ENCODE results near the gene DCAF7.

The DCAF7 gene

DNA sequence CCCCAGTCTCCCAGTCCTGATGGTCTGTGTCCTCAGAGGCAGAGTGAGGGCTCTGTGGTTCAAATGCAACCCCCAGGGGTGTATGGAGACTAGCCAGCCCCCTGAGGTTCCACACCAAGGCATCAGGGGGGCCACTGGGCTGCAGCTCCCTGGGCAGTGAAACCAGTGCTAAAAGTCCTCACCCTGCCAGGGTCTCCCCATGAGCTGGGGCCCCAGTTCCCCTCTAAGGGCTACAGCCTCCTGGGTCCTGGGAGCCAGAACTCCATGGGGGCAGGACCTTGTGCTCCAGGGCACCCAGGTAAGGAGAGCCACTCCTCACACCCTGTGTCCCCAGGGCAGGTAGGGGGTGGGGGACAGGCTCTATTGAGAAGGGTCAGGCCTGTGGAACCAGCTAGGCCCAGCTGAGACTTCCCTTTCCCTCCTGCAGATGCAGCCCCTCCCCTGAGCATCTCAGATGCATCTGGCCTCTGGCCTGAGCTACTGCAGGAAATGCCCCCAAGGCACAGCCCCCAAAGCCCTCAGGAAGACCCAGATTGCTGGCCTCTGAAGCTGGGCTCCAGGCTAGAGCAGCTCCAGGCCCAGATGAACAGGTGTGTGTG lies 6.4 kb upstream of the DCAF7 start:
- DNase-seq (ENCODE audit: extremely low read depth in 1 of 2, low read depth in 1 of 2) = no peak

DNA sequence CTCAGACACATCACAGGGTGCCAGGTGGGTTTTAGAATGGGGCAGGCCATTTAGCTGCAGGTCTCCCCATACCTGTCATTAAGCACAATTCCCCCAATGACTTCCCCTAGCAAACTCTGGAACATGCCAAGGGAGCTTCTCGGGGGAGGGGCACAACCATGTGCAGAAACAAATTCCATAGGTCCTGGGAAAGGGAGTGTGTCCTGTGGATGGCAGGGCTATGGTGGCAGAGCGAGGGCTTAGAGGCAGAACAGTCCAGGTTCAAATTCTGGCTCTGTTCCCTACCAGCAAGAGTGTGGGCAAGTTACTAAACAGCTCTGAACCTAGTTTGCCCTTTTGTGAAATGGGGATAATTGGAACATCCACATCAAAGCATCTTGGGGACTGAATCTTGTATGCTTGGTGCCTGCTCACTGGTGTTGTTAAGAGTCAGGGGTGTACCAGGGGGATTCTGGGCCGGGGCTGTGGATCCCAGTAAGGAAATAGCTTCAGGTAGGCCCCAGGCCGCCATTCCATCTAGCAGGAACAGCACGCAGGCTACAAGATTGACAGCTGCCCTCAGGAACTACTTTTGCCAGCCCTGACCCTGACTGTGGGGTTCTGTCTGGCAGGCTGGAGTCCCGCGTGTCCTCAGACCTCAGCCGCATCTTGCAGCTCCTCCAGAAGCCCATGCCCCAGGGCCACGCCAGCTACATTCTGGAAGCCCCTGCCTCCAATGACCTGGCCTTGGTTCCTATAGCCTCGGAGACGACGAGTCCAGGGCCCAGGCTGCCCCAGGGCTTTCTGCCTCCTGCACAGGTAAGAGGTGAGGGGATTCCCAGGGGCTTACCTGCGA lies 5.6 kb upstream of the DCAF7 start:
- DNase-seq (ENCODE audit: extremely low read depth in 1 of 2, low read depth in 1 of 2) = no peak

DNA sequence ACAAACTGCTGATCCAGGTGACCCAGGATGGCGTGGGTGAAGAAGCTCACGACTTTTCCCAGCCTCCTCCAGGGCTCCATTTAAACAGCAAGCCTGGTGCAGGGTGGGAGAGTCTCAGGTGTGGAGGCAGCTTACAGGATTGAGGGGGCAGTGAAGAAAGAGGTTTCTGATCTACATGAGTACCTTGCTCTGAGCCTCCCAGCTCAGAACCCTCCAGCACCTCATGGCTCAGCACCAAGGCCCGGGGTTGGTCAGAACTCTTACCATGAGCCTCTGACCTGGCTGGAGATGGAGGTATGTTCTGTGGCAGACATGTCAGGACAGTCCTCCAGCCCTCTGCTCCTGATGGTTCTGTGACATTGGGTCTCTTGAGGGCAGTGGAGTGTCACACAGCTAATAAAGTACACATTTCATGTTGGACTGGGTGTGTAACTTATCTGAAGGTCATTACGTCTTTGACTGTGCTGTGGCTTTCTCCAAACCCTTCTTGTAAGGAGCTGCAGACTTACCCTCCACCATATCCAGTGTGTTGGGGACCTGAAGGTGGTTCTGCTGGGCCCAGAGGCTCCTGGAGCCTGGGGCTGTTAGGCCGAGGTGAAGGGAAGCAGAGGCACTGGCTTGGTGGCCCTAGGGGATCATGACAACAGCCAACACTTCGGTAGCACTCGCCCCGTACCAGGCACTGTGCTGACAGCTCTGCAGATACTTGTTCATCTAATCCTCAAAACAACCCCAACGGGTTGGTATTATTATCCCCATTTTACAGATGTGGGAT lies 3.8 kb upstream of the DCAF7 start:
- no peak for DNase-seq (ENCODE audit: extremely low read depth in 1 of 2, low read depth in 1 of 2)

DNA sequence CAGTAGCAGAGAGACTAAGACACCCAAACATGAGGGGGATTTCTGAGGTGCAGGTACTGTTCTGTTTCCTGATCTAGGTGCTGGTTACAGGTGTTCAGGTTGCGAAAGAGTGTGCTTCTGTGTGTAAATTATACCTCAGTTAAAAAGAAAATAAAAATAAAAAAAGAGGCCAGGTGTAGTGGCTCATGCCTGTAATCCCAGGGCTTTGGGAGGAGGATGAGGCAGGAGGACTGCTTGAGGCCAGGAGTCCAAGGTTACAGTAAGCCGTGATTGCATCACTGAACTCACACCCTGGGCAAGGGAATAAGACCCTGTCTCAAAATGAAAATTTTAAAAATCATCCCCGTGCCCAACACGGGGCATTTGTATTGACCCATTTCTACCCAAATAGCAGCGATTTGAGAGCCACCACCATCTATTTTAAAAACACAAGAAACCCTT lies 3.2 kb upstream of the DCAF7 start:
- DNase-seq (ENCODE audit: extremely low read depth in 1 of 2, low read depth in 1 of 2) = no peak

DNA sequence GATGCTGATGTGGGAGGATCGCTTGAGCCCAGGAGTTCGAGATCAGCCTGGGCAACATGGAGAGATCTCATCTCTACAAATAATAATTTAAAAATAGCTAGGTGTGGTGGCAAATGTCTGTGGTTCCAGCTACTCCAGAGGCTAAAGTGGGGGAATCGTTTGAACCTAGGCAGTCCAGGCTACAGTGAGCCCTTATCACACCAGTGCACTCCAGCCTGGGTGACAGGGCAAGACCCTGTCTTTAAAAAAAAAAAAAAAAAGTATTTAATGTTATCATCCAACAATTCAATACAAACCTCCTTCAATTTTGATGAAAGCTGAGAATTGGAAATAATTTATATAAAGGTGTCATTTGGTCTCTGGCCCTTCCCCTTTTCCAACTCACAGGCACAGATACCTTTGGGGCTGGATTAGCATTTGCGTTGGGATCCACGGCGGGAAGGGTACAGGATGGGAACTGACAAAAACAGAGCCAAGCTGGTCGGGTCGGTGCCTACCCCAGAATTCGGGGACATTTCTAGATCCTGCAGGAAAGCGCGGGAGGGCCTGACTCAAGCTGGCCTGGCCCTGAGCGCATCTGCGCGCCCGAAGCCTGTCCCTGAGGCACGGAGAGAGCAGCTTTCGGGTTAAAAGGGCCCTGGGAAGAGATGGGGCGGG lies 860 bp upstream of the DCAF7 start:
- no peak for DNase-seq (ENCODE audit: extremely low read depth in 1 of 2, low read depth in 1 of 2)

DNA sequence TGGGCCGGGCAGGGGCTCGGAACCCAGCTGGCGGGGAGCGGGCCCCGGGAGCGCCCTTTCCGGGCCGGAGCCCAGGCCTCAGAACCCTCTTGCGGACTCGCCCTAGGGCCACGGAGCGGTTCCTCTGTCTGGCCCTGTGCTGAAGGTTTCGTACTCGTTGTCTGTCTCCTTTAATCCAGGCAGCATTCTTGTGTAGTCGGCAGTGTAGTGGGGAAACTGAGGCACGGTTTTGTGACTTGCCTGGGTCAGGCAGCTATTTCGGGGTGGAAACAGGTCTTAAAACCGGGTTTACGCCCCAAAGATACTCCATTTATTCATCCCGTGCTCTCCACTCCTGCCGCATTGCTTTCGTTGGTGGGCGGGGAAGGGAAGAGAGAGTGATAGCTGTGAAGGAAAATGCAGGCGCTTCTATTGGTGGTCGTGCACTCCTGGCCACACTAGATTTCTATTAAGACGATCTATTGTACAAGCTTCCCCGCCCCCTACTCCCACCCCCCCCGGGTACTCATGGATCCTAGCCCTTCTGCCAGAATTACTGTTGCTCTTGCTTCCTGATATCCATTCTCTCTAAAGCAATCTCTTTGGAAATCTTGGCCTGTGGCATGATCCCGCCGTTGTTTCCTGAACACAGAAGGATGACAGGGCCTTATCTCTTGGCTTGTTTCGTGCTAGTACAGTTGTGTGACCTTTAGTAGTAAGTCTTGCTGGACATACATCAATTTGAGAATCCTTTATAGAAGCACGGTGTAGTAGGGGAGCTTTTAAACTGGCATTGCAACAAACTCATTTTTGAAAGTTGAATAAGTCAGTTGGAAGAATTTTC lies 751 bp downstream of the DCAF7 start:
- peak in 1 of 2 donors; percentile 20 for DNase-seq (ENCODE audit: extremely low read depth in 1 of 2, low read depth in 1 of 2)

DNA sequence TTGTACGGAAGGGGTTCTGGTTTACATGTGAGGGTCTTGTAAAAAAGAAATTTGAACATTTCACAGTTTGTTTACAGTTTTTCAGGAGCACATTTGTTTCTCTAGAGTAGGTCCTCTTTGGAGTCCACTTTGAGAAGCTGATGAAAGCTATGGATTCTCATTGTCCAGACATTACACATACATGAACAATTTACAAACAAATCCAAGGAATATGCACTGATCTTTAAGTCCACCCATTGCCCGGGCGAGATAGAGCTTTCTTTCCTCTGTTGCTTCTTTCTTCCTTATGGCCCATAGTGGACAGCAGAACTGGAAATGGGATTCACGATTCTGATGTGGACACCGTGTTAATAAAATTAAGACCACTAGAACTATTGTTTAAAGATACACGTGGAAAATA lies 1.9 kb downstream of the DCAF7 start:
- no peak for DNase-seq (ENCODE audit: extremely low read depth in 1 of 2, low read depth in 1 of 2)

DNA sequence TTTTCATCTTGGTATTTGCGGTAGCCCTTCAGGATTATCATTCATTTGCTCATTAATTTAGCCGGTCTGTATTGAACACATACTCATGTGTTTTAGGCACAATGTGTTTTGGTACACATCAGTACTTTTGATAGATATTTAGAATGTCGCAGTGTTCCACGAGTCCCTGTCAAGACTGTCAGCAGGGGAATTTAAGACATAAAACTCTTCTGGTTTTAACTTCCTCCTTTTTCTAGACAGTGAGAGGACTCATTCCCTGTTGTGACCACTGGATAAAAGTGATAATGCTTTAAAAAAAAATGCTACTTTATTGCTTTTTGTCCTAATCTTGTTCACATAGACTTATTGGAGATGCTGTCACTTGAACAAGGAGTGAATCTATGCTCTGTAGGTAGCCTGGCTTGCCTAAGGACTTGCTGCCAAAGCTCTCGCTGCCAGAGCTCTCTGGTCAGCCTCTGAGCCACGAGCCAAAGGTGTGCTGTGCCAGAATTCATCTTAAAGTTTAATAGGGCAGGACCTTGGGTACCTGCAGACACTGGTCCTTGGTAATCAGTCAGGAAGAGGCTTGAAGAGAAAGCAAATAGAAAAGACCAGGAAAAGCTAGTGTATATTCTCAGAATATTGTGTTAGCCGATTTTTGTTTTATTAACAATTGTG lies 5.4 kb downstream of the DCAF7 start:
- no peak for DNase-seq (ENCODE audit: extremely low read depth in 1 of 2, low read depth in 1 of 2)

DNA sequence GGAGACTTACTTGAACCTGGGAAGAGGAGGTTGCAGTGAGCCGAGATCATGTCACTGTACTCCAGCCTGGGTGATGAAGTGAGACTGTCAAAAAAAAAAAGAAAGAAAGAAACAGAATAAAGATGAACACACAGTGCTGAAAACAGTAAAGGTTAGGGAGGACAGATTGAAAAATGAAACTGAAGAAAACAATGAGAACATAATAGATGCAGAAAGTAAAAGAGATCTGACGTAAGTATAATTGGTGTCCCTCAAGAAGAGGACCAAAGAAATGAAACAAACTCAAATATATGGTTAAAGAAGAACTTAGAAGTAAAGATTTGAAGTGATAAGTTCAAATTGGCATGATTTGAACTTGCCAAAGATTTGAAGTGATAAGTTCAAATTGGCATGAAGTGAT lies 7.1 kb downstream of the DCAF7 start:
- DNase-seq (ENCODE audit: extremely low read depth in 1 of 2, low read depth in 1 of 2) = no peak

DNA sequence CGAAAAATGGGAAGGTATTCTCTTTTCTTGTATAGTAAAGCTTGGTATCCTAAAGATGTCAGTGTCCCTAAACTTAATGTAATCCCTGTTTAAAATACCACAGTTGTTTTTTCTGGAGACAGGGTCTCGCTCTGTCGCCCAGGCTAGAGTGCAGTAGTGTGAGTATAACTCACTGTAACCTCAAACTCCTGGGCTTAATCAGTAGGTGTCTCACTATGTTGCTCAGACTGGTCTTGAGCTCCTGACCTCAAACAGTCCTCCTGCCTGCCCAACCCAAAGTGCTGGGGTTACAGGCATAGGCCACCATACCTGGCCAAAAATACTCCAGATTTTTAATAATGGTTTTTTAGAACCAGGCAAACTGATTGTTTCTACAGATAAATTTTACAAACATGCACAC lies 8.2 kb downstream of the DCAF7 start:
- DNase-seq (ENCODE audit: extremely low read depth in 1 of 2, low read depth in 1 of 2) = no peak

DNA sequence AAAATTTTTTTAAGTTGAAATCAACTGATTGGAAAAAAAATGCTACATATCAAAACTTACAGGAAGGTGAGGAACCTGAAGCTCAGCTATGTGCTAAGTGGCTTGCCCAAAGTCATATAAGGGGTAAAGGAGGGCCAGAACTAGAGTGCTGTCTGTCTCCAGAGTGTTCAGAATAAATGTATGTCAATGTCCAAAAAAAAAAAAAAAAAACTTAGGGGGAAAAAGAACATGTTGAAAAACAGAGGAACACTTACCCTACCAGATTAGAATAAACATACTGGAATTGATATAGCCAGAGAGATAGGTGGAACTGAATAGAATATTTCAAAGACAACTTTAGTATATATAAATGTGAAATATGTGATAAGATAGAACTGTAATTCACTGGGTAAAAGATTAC lies 11.5 kb downstream of the DCAF7 start:
- DNase-seq (ENCODE audit: extremely low read depth in 1 of 2, low read depth in 1 of 2) = no peak

DNA sequence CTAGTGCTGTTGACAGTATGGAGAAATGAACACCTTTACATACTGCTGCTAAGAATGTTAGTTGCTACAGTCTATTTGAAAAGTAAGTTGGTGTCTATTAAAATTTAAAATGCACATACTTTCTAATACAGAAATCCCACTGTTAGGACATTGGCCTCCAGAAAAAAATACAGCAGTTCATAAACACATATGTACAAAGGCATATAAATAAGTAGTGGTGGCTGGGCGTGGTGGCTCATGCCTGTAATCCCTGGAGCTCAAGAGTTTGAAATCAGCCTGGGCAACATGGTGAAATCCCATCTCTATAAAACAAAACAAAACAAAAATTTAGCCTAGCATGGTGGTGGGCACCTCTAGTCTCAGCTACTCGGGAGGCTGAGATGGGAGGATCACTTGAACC lies 13.1 kb downstream of the DCAF7 start:
- DNase-seq (ENCODE audit: extremely low read depth in 1 of 2, low read depth in 1 of 2) = no peak

DNA sequence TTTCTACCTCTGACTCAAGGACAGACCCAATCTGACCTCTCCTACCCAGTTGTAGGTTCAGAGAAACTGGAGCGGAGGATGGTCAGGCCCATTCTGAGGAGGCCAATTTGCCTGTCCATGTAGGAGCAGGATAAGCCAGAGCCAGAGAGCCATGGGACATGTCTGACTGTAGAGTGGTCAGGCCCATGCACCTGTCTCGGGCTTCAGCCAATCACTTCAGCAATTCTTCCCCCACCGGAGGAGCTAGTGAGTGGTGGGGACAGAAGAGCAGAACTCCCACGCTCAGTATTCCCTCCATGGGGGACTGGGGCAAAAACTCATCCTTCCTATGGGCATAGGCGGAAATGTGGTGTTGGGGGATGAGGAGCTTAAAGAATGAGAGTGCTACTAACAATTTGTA lies 14.3 kb downstream of the DCAF7 start:
- no peak for DNase-seq (ENCODE audit: extremely low read depth in 1 of 2, low read depth in 1 of 2)

DNA sequence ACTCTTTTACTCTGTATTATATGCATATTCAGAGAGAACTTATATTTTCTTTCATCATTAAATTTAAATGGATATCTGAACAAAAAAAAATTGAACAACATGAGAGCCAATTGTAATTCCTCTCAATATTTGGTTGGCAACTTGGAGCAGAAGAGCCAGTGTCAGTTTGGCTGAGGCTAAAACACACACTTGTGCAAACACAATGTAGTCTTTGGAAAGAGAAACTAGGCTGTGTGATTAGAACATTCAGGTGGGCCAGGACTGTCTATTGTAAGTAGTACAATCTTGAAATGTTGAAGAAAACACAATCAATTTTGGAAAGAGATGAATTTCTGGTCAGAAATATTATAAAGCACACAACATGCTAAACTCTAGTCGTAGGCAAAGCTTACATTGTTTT lies 17.0 kb downstream of the DCAF7 start:
- DNase-seq (ENCODE audit: extremely low read depth in 1 of 2, low read depth in 1 of 2) = no peak

DNA sequence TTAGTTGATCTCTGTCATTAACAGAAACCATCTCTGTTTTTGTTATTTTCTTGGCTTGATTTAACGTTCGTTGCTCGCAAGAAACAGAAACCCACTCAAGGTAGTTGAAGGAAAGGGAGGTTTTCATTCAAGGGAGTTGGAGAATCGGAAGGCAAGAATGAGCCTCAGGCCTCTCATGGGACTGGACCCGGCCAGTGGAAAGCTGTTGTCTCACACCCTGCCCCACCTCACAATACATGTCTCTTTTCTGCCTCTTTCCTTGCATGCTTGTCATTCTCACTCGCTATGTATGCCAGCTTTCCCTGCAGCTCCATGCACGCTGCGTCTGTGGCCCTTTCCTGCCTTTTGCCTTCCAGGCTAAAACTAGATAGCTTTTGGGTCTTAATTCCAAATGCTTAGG lies 18.3 kb downstream of the DCAF7 start:
- DNase-seq (ENCODE audit: extremely low read depth in 1 of 2, low read depth in 1 of 2) = no peak

DNA sequence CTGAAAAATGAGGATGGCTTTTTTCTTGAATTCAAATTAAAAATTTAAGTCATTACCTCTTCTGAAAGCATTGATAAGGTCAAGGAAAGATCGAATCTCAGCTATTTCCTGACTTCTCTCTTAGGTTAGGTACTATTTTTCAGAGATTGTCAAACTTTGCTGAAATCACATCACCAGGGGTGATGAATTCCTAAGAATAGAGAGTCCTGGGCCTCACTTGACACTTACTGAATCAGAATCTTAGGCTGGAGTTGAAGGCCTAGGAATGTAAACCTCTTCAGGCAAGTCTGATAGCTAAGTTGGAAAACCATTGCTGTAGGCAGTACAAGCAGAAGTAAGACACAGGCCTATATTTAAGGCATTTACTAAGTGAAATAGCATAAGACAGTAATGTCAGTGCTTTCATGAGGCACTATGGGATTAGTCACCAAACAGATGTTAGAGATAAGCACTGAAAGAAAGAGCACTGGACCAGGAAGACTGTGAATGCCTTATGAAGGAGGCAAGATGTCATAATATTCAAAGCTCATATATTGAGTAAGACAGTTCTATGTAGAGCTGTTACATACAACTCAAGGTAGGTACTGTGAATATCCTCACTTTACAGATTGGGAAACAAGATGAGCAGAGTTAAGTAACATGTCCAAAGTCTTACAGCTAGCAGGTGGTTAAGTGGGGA lies 21.5 kb downstream of the DCAF7 start:
- DNase-seq (ENCODE audit: extremely low read depth in 1 of 2, low read depth in 1 of 2) = no peak

DNA sequence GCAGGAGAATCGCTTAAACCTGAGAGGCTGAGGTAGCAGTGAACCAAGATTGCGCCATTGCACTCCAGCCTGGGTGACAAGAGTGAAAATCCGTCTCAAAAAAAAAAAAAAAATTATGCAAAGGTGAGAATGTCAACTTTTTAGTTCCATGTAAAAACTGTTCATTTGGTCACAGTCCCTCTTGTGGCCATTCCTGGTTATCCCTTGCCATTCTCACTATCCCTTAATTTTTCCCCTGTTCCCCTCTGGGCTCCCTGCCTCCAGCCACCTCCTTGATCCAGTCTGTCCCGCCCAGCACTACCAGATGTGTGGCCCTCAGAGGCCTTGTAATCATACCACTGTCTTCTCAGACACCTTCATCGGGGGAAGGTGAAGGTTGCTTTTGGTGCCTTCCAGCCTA lies 23.4 kb downstream of the DCAF7 start:
- no peak for DNase-seq (ENCODE audit: extremely low read depth in 1 of 2, low read depth in 1 of 2)

DNA sequence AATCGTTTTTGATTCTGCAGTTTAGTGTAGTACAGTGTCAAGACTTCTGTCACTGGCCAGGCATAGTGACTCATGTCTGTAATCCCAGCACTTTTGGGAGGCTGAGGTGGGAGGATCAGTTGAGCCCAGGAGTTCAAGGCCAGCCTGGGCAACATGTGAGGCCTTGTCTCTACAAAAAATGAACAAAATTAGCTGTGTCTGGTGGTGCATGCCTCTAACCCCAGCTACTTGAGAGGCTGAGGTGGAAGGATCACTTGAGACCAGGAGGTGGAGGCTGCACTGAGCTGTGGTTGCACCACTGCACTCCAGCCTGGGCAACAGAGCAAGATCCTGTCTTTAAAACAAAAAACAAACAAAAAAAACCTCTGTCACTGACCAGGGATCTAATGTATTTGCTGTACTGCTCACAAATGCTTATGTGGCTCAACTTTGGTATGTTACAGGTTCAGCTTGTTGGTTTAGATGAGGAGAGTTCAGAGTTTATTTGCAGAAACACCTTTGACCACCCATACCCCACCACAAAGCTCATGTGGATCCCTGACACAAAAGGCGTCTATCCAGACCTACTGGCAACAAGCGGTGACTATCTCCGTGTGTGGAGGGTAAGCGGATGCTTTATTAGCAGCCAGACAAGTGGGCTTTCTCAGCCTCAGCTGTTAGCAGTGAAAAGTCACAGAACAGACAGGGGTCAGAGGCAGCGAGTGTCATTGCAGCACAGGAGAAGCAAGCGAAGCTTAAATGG lies 27.9 kb downstream of the DCAF7 start:
- DNase-seq (ENCODE audit: extremely low read depth in 1 of 2, low read depth in 1 of 2) = no peak

DNA sequence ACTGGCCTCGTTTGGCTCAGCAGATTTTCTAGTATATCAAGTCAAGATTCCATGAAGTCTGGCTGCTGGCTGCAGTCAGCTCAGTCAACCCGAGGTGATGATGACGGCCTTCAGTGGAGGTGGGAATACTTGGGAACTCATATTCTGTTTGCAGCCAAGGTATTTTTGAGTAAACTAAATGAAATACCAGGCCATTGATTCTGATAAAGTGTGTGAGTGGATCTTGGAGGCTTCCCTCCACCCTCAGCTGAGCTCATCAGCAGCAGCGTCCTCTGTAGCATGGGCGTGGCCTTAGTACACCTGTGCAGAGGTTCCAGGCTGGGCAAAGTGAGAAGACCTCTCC lies 28.5 kb downstream of the DCAF7 start:
- DNase-seq (ENCODE audit: extremely low read depth in 1 of 2, low read depth in 1 of 2) = no peak
